Activated CD4-positive, alpha-beta T cell treated with anti-CD3 and anti-CD28 coated beads, Interleukin-2, amount 10 ng/mL, durations not matched to agents 7 days and 5 days (primary cell): ENCODE measurements around the gene BRI3BP. TPM values are rescaled to one million over a fixed set of nuclear protein-coding genes. Genes with fewer than 3 reads are reported as not detected.
"Not testable (repeated sequence)": the region's sequence is repeated elsewhere in the genome, so short reads cannot be mapped to it uniquely, and the experiment has no call there.

ENCODE experiments used
- CTCF ChIA-PET: fragments of 350-600 bp; sonication (Branson Sonifier 250); formaldehyde crosslinking; loops from one replicate; lab custom pipeline; 2021; ENCODE audit warnings: antibody characterized with exemption; lab: Charles Lee
- POLR2A ChIA-PET: fragments of 350-600 bp; sonication (Branson Sonifier 250); formaldehyde crosslinking; loops from one replicate; lab custom pipeline; 2021; ENCODE audit warnings: antibody characterized with exemption; lab: Charles Lee
- DNase-seq: peaks from one replicate; pipeline ENCODE4 v3.0.0-alpha.2; 2020
- H3K27ac Mint-ChIP-seq: one replicate; pipeline ENCODE4 v1.8.0; 2021; ENCODE audit warnings: mild to moderate bottlenecking, moderate library complexity, mixed read lengths
- H3K27me3 Mint-ChIP-seq: one replicate; pipeline ENCODE4 v1.8.0; 2021; ENCODE audit warnings: mixed read lengths
- H3K36me3 Mint-ChIP-seq: one replicate; pipeline ENCODE4 v1.8.0; 2021; ENCODE audit warnings: low read depth, mixed read lengths
- H3K4me1 Mint-ChIP-seq: one replicate; pipeline ENCODE4 v1.8.0; 2021; ENCODE audit warnings: mixed read lengths
- H3K4me3 Mint-ChIP-seq: one replicate; pipeline ENCODE4 v1.8.0; 2021; ENCODE audit warnings: mild to moderate bottlenecking, moderate library complexity, mixed read lengths
- H3K9me3 Mint-ChIP-seq: one replicate; pipeline ENCODE4 v1.8.0; 2021; ENCODE audit warnings: mixed read lengths
- total RNA-seq, 2 experiments: library from RNA; stranded (reverse); gene quantifications; one replicate each; pipeline ENCODE4 v1.2.3, GENCODE V29; 2021

Gene BRI3BP
- total RNA-seq, 2 experiments from 2014 or later, result 24.8 to 26.8 TPM

DNA sequence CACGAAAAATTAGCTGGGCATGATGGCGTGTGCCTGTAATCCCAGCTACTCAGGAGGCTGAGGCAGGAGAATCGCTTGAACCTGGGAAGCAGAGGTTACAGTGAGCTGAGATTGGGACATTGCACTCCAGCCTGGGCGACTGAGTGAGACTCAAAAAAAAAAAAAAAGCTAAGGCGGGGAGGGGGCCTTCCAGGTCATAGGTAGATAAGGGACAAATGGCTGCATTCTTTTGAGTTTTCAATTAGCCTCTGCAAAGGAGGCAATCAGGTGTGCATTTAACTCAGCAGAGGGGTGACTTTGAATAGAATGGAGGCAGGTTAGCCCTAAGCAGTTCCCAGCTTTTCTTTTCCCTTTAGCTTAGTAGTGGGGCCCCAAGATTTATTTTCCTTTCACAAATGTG, 71.0 kb downstream of the BRI3BP start:
- POLR2A ChIA-PET, result no interaction called here

DNA sequence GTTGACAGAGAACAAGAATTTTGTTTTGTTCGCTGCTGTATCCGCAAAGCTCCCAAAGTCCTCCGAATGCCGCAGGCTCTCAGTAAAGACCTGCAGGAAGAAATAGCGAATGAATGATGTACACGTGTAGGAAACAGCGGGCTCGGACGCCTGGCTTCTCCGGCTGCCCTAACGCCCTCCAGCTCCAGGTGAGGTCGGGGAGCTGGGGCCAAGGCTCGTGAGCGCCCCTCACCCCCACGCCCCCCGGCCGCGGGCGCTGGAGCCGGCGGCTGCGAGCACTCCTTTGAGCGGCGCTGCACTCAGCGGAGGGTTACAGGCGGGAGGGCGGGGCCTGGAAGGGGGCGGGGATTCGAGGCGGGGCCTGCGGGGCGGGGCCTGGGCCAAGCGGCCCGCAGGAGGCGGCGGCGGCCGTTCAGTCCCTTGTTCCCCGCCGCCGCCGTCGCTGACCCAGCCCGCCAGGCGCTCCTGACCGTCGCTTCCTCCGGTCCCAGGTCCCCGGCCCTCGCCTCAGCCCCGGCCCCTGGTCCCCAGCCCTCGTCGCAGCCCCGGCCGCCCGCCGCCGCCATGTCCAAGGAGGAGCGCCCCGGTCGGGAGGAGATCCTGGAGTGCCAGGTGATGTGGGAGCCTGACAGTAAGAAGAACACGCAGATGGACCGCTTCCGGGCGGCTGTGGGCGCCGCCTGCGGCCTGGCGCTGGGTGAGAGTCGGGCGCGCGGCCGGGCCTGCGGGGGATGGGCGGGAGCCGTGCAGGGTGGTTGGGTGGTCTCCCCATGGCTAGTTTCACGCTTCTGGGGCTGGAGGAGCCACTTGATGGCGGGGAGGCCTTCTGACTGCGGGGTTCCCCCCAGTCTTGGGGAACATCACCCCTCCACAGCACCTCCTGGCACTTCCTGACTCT, 71.8 kb downstream of the BRI3BP start, which contains the start of gene AACS:
TSS of gene AACS (plus strand) at position 415 of the 898 bp plus-strand sequence. CDS start at position 565, 150 bp downstream.
- peak within 1 kb of the TSS; percentile 73 for H3K4me3 Mint-ChIP-seq
- ChIA-PET CTCF (interaction anchor here (0.6 to 2.1 kb wide), 5 partner anchors 10 to 159 kb away, joined by 3 to 13 read pairs (median 7); no protein-coding TSS in a partner anchor), POLR2A (no interaction called here)
- no peaks in the 10 kb centered on the region for H3K36me3 Mint-ChIP-seq
- H3K27ac Mint-ChIP-seq, result peak within 1 kb of the TSS; percentile 80
- peaks cover 17% of the 10 kb centered on the region for H3K4me1 Mint-ChIP-seq
- peaks cover 14% of the 10 kb centered on the region for H3K27me3 Mint-ChIP-seq
- H3K9me3 Mint-ChIP-seq, result no peaks in the 10 kb centered on the region
- peak; percentile 75 for DNase-seq

More for the DNA sequence above, 71.0 kb downstream of the BRI3BP start:
- CTCF ChIA-PET, result interaction anchor here (0.6 to 2.1 kb wide), 5 partner anchors 9 to 1254 kb away, joined by 3 to 13 read pairs (median 7); no protein-coding TSS in a partner anchor
- Mint-ChIP-seq H3K36me3 (no peaks in the 10 kb centered on the region), H3K4me3 (peak overlapping the region; percentile 73), H3K9me3 (no peaks in the 10 kb centered on the region), H3K27ac (no peak overlapping the region), H3K27me3 (peaks cover 16% of the 10 kb centered on the region), H3K4me1 (peaks cover 17% of the 10 kb centered on the region)
- DNase-seq, result no peak

DNA sequence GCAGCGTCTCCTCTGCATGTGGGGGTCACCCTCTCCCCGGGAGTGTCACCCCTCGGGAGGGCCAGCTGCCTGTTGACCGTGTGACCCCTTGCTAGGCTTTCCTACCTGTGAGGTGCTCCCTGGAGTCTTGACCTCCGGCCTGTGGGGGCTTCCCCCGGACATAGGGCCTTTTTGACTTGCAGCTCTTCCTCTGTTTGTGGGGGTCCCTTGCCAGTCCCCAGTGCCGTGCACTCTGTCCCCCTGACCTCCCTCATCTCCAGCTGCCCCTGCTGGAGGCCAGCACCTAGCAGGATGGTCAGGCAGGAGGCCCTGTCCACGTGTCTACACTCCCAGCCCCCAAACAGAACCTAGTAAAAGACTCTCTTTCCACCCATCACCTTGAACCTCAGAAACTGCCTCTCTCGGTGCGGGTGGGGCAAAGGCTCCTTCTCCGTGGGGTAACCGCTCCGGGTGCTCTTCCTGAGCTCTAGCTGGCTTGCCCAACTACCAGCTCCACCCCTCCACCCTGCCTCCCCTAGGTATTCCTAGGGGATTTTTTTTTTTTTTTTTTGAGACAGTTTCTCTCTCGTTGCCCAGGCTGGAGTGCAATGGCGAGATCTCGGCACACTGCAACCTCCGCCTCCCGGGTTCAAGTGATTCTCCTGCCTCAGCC, 72.6 kb downstream of the BRI3BP start:
- ChIA-PET POLR2A (no interaction called here), CTCF (interaction anchor here (0.6 kb wide), 1 partner anchor 75 kb away, joined by 3 read pairs; no protein-coding TSS in a partner anchor)
- no peaks in the 10 kb centered on the region for H3K36me3 Mint-ChIP-seq
- H3K4me3 Mint-ChIP-seq, result peak overlapping the region; percentile 73
- no peak for DNase-seq
- no peaks in the 10 kb centered on the region for H3K9me3 Mint-ChIP-seq
- peak overlapping the region; percentile 80 for H3K27ac Mint-ChIP-seq
- H3K27me3 Mint-ChIP-seq, result peaks cover 12% of the 10 kb centered on the region
- H3K4me1 Mint-ChIP-seq, result peaks cover 17% of the 10 kb centered on the region

DNA sequence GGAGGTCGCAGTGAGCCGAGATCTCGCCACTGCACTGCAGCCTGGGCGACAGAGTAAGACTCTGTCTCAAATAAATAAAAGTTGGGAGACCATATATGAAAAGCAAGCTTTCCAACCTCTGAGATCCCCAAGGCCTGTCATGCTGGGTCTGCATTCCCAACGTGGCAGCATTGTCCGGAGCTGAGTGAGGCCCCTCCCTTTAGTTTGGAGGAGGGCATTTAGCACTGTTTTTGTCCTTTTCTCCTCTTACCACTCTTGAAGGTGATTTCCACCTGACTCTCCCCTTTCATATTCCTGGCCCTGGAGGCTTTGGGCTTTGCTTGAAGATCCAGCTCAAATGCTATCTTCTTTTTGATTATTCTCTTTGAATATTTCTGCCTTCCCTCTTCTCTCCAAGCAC, 74.9 kb downstream of the BRI3BP start:
- DNase-seq, result no peak
- H3K4me1 Mint-ChIP-seq, result peaks cover 17% of the 10 kb centered on the region
- ChIA-PET POLR2A (no interaction called here), CTCF (interaction anchor here (0.7 to 1.1 kb wide), 2 partner anchors 19 to 232 kb away, joined by 3 to 4 read pairs; no protein-coding TSS in a partner anchor)
- peaks cover 6% of the 10 kb centered on the region for H3K27me3 Mint-ChIP-seq
- peaks cover 2% of the 10 kb centered on the region for H3K36me3 Mint-ChIP-seq
- H3K4me3 Mint-ChIP-seq, result no peak overlapping the region
- no peaks in the 10 kb centered on the region for H3K9me3 Mint-ChIP-seq
- no peak overlapping the region for H3K27ac Mint-ChIP-seq

DNA sequence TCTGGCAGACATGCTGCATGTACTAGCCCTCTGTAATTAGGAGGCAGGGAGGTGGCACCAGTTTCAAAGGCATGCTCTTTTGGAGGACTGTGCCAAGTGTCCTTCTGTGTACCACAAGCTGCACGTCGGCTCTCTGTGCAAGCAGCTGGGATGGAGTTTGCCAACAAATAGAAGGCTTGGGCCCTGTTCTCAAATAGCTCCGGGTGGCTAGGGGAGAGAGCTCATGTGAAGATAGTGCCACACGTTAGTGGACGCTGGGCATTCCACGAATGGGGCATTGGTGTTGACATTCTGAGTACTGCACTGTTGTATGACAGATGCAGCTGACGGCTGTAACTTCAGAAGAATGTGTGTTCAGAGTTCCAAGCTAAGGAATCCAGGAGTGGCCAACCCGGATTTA, 76.2 kb downstream of the BRI3BP start:
- no peak for DNase-seq
- H3K27ac Mint-ChIP-seq, result no peak overlapping the region
- POLR2A ChIA-PET, result no interaction called here
- no peak overlapping the region for H3K4me3 Mint-ChIP-seq
- H3K4me1 Mint-ChIP-seq, result peaks cover 14% of the 10 kb centered on the region
- H3K27me3 Mint-ChIP-seq, result peaks cover 1% of the 10 kb centered on the region
- H3K36me3 Mint-ChIP-seq, result peaks cover 2% of the 10 kb centered on the region
- CTCF ChIA-PET, result interaction anchor here (0.7 to 1.5 kb wide), 3 partner anchors 16 to 20 kb away, joined by 3 to 4 read pairs (median 3); no protein-coding TSS in a partner anchor
- no peaks in the 10 kb centered on the region for H3K9me3 Mint-ChIP-seq

DNA sequence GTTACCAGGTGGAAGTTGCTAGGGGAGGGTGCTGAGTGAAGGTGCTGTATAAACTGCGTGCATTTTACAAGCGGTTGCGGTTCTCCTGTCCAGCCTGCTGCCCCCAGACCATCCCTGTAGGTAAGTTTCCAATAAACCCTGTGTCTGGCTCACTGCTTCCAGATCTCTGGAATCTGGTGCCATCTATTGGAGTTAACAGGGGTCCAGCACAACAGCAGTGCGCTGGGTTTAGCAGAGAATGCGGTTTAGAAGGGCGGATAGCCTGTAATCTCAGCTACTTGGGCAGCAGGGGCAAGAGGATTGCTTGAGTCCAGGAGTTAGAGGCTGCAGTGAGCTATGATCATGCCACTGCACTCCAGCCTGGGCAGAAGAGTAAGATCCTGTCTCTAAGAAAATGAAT, 76.7 kb downstream of the BRI3BP start:
- H3K36me3 Mint-ChIP-seq, result peaks cover 2% of the 10 kb centered on the region

DNA sequence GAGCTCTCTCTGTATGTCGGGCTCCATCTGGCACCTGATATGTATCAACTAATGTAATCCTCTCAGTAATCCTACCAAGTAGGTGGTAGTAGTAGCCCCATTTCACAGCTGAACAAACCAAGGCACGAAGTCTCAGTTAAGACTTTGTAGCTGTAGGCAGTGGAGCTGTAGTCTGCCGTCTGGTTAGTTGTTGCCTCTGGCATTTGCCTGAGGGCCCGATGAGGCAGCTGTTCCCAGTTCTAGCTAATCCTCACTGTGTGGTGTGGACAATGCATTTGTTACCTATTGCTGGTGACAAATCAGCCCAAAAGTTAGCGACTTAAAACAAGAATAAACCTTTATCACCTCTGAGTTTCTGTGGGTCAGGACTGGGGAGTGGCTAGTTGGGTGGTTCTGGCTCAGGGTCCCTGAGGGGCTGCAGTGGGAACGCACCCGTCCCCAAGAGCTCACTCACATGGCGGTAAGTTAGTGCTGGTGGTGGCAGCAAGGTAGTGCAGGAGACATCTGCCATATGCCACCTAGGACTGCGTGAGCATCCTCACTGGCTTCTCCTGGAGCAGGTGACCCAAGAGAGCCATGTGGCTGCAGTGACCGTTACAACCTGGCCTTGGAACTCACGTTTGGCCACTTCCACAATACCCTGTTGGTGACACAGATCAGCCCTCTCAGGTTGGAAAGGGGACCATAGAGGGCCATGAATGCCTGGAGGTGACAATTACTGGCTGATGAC, 77.4 kb downstream of the BRI3BP start:
- POLR2A ChIA-PET, result no interaction called here
- Mint-ChIP-seq H3K9me3 (no peaks in the 10 kb centered on the region), H3K4me1 (peaks cover 11% of the 10 kb centered on the region), H3K27me3 (no peaks in the 10 kb centered on the region), H3K4me3 (no peak overlapping the region), H3K36me3 (peaks cover 2% of the 10 kb centered on the region), H3K27ac (no peak overlapping the region)
- CTCF ChIA-PET, result interaction anchor here (1.0 to 1.5 kb wide), 2 partner anchors 20 to 21 kb away, joined by 3 to 4 read pairs; no protein-coding TSS in a partner anchor
- DNase-seq, result no peak

More for the DNA sequence above, 76.7 kb downstream of the BRI3BP start:
- Mint-ChIP-seq H3K4me1 (peaks cover 12% of the 10 kb centered on the region), H3K4me3 (no peak overlapping the region), H3K27me3 (no peaks in the 10 kb centered on the region), H3K27ac (no peak overlapping the region), H3K9me3 (no peaks in the 10 kb centered on the region)
- POLR2A ChIA-PET, result no interaction called here
- no peak for DNase-seq
- CTCF ChIA-PET, result interaction anchor here (0.7 to 1.5 kb wide), 3 partner anchors 16 to 21 kb away, joined by 3 to 4 read pairs (median 3); no protein-coding TSS in a partner anchor

DNA sequence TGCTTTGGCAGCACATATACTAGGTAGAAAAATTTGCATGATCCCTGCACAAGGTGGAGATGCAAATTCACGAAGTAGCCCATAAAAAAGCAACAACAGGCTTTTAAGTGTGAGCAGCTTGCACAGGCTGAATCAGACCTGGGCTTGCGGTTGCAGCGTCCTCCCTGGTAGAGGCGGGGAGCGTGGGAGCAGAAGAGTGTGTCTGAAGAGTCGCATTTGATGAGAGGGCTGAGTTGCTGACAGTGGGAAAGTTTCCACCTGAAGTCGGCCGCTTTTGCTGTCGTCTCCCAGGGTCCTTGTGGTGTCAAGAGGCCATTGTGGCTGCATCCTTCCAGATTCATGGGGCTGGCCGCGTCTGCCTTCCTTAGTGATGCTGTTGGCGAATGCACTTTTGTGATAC, 78.0 kb downstream of the BRI3BP start:
- ChIA-PET CTCF (no interaction called here), POLR2A (no interaction called here)
- no peak overlapping the region for H3K27ac Mint-ChIP-seq
- peaks cover 7% of the 10 kb centered on the region for H3K4me1 Mint-ChIP-seq
- no peak overlapping the region for H3K4me3 Mint-ChIP-seq
- peaks cover 2% of the 10 kb centered on the region for H3K36me3 Mint-ChIP-seq
- no peak for DNase-seq
- no peaks in the 10 kb centered on the region for H3K27me3 Mint-ChIP-seq
- H3K9me3 Mint-ChIP-seq, result no peaks in the 10 kb centered on the region

DNA sequence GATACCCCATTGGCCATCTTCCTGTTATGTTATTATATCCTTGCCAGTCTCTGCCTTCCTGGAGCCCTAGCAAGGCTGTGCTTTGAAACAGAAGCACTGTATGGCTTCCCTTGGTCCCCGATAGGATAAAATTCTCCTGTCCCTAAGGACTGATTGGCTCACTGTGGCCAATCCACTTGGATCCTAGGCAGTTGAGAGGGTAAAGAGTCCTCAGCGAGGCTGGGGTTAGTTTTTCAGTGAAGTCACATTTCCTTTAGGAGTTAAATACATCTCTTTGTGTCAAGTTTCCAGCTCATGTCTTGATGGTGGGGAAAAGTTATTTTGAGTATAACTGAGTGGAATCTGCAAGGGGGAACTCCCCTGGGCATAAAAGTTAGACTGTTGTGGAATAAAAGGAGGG, 79.1 kb downstream of the BRI3BP start:
- Mint-ChIP-seq H3K27me3 (no peaks in the 10 kb centered on the region), H3K27ac (no peak overlapping the region), H3K4me1 (no peaks in the 10 kb centered on the region), H3K9me3 (no peaks in the 10 kb centered on the region), H3K4me3 (no peak overlapping the region), H3K36me3 (peaks cover 2% of the 10 kb centered on the region)
- CTCF ChIA-PET, result no interaction called here
- POLR2A ChIA-PET, result no interaction called here
- no peak for DNase-seq

DNA sequence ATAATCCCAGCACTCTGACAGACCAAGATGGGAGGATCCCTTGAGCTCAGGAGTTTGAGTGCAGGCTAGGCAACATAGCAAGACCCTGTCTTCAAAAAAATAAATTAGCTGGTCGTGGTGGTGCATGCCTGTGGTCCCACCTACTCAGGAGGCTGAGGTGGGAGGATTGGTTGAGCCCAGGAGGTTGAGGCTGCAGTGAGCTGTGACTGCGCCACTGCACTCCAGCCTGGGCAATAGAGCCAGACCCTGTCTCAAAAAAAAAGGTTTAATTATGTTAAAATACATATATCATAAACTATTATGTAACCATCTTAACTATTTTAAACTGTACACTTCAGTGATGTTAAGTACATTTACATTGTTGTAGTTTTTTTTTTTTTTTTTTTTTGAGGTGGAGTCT, 80.8 kb downstream of the BRI3BP start:
- H3K4me3 Mint-ChIP-seq, H3K27ac Mint-ChIP-seq, H3K4me1 Mint-ChIP-seq, H3K36me3 Mint-ChIP-seq, DNase-seq, POLR2A ChIA-PET, H3K27me3 Mint-ChIP-seq, CTCF ChIA-PET, H3K9me3 Mint-ChIP-seq: not testable (repeated sequence)

DNA sequence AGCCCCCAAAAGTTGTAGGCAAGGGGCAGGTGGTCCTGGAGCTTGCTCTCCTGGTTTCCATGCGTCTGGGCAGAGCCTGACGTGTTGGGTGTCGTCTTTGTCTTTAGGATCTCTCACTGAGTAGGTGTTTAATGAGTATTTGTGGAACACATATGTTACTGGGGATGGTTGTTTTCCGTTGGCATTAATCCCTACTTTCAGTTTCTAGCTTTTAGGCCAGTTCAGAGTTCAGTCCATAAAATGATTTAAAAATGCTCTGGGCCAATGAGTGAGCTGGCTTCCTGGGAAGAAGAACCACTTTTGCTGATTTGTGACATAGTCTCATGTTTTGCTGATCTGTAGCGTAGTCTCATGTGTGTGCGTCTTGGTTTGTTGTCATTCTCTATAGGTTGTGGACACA, 82.7 kb downstream of the BRI3BP start:
- POLR2A ChIA-PET, result no interaction called here
- H3K27ac Mint-ChIP-seq, result no peak overlapping the region
- DNase-seq, result no peak
- no peaks in the 10 kb centered on the region for H3K9me3 Mint-ChIP-seq
- CTCF ChIA-PET, result no interaction called here
- H3K4me3 Mint-ChIP-seq, result no peak overlapping the region
- H3K4me1 Mint-ChIP-seq, result no peaks in the 10 kb centered on the region
- H3K36me3 Mint-ChIP-seq, result peaks cover 5% of the 10 kb centered on the region
- H3K27me3 Mint-ChIP-seq, result no peaks in the 10 kb centered on the region

DNA sequence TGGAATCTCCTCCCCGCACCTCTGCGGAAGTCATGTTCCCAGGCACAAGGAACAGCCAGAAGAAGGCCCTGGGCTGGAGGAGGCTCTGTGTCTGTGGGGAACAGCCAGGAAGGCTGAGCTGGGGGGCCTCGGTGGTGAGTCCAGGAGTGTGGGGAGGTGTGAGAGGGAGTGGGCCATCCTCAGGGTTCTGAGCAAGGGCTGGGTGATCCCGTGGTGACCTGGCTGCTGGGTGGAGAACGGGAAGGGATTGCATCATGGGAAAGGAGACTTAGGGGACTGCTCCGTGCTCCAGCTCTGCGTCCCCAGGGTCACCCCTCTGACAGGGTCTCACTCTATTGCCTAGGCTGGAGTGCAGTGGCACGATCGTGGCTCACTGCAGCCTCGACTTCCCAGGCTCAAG, 85.6 kb downstream of the BRI3BP start:
- no peaks in the 10 kb centered on the region for H3K9me3 Mint-ChIP-seq
- no peak overlapping the region for H3K27ac Mint-ChIP-seq
- DNase-seq, result no peak
- H3K4me1 Mint-ChIP-seq, result peaks cover 1% of the 10 kb centered on the region
- CTCF ChIA-PET, result interaction anchor here (0.7 kb wide), 1 partner anchor 397 kb away, joined by 3 read pairs; no protein-coding TSS in a partner anchor
- peaks cover 6% of the 10 kb centered on the region for H3K36me3 Mint-ChIP-seq
- no peaks in the 10 kb centered on the region for H3K27me3 Mint-ChIP-seq
- POLR2A ChIA-PET, result no interaction called here
- no peak overlapping the region for H3K4me3 Mint-ChIP-seq
